SK-N-SH (cell line): ENCODE results near the gene NRN1L. TPM values are rescaled to one million over a fixed set of nuclear protein-coding genes. Genes with fewer than 3 reads are reported as not detected.

ENCODE experiments used
- CTCF ChIA-PET: fragments of 300-600, 350-600 bp; formaldehyde crosslinking; extraction: SDS; loops from one replicate; lab custom pipeline; 2021; lab: Yijun Ruan, JAX
- POLR2A ChIA-PET: fragments of 350-600 bp; sonication (Branson Sonifier 250); formaldehyde crosslinking; extraction: SDS; loops from one replicate; lab custom pipeline; 2020; ENCODE audit warnings: antibody characterized with exemption, inconsistent platforms; lab: Yijun Ruan, JAX
- DNase-seq: peaks from one replicate; pipeline ENCODE4 v3.0.0; 2012
- H2AFZ ChIP-seq: fragments of 200-600 bp; sonication (generic); 2 replicates; pipeline ENCODE4 v1.8.1; 2016; ENCODE audit warnings: antibody characterized with exemption, mild to moderate bottlenecking, low read depth
- H3F3A ChIP-seq: fragments of 200-600 bp; sonication (generic); replicated peaks from 2 replicates; pipeline ENCODE3; 2016; ENCODE audit warnings: antibody characterized with exemption, mild to moderate bottlenecking; ENCODE audit not compliant: insufficient read depth
- H3K27ac ChIP-seq, 2 experiments: fragments of 200-500 bp in 1 of 2; fragments of 200-600 bp in 1 of 2; sonication (Bioruptor generic) in 1 of 2; sonication (generic), shearing (Covaris generic) in 1 of 2; 2 replicates each; pipeline versions ENCODE4 v1.5.1 to v1.6.1; 2014 to 2016; ENCODE audit warnings: low read depth in 2 of 2, inconsistent platforms in 1 of 2, low read length in 1 of 2, mild to moderate bottlenecking in 1 of 2, mixed read lengths in 1 of 2
- H3K27me3 ChIP-seq: fragments of 200-600 bp; sonication (generic), shearing (Covaris generic); 2 replicates; pipeline ENCODE4 v1.6.1; 2016; ENCODE audit warnings: mixed run types; ENCODE audit not compliant: insufficient read depth
- H3K36me3 ChIP-seq, 2 experiments: fragments of 200-500 bp in 1 of 2; fragments of 200-600 bp in 1 of 2; sonication (Bioruptor generic) in 1 of 2; sonication (generic) in 1 of 2; replicated peaks in 1 of 2; 2 replicates each; pipeline versions ENCODE3 to v1.5.1; 2014 to 2016; ENCODE audit warnings: low read length in 1 of 2, mild to moderate bottlenecking in 1 of 2; ENCODE audit not compliant: insufficient read depth in 2 of 2, control insufficient read depth in 1 of 2
- H3K4me1 ChIP-seq, 2 experiments: fragments of 200-500 bp in 1 of 2; fragments of 200-600 bp in 1 of 2; sonication (Bioruptor generic) in 1 of 2; sonication (generic), shearing (Covaris generic) in 1 of 2; 2 replicates each; pipeline versions ENCODE4 v1.5.1 to v1.6.1; 2014 to 2016; ENCODE audit warnings: low read depth in 1 of 2, low read length in 1 of 2, mixed run types in 1 of 2; ENCODE audit not compliant: insufficient read depth in 2 of 2, control insufficient read depth in 1 of 2
- H3K4me2 ChIP-seq: fragments of 200-600 bp; sonication (generic), shearing (Covaris generic); 2 replicates; pipeline ENCODE4 v1.6.1; 2017; ENCODE audit warnings: mixed run types
- H3K4me3 ChIP-seq, 2 experiments: fragments of 200-500 bp in 1 of 2; fragments of 200-600 bp in 1 of 2; sonication (Bioruptor generic) in 1 of 2; sonication (generic), shearing (Covaris generic) in 1 of 2; 2 replicates each; pipeline versions ENCODE4 v1.5.1 to v1.8.1; 2014 to 2016; ENCODE audit warnings: low read depth in 2 of 2, inconsistent platforms in 1 of 2, low read length in 1 of 2, mild to moderate bottlenecking in 1 of 2, mixed read lengths in 1 of 2, moderate library complexity in 1 of 2
- H3K79me2 ChIP-seq: fragments of 200-600 bp; sonication (generic); 2 replicates; pipeline ENCODE4 v1.8.1; 2017; ENCODE audit warnings: mild to moderate bottlenecking; ENCODE audit not compliant: insufficient read depth
- H3K9ac ChIP-seq: fragments of 200-600 bp; sonication (generic); 2 replicates; pipeline ENCODE4 v1.6.1; 2017; ENCODE audit warnings: mixed run types
- H3K9me2 ChIP-seq: fragments of 200-600 bp; sonication (generic); 2 replicates; pipeline ENCODE4 v1.6.1; 2017; ENCODE audit warnings: mixed run types
- H3K9me3 ChIP-seq: fragments of 200-600 bp; sonication (generic); 2 replicates; pipeline ENCODE4 v1.6.1; 2017; ENCODE audit warnings: mixed run types, mild to moderate bottlenecking, moderate library complexity
- H4K20me1 ChIP-seq: fragments of 200-600 bp; sonication (generic); 2 replicates; pipeline ENCODE4 v1.6.1; 2017; ENCODE audit warnings: mild to moderate bottlenecking, mixed run types; ENCODE audit not compliant: insufficient read depth
- CHD2 ChIP-seq: fragments of 150-350 bp; IDR thresholded peaks from 2 replicates; pipeline ENCODE4 v1.6.1; 2018; ENCODE audit warnings: low read length; ENCODE audit not compliant: partially characterized antibody
- CTCF ChIP-seq: fragments of 200-600 bp; sonication (generic); IDR thresholded peaks from 2 replicates; pipeline ENCODE4 v1.6.1; 2017; ENCODE audit warnings: antibody characterized with exemption, mild to moderate bottlenecking, moderate library complexity
- ELF1 ChIP-seq: IDR thresholded peaks from 2 replicates; pipeline ENCODE4 v1.4.0; 2012
- EZH2phosphoT487 ChIP-seq: fragments of 200-600 bp; sonication (generic); IDR thresholded peaks from 2 replicates; pipeline ENCODE4 v1.6.1; 2017; ENCODE audit warnings: low read depth, mixed run types, mild to moderate bottlenecking, antibody characterized with exemption, moderate library complexity, borderline replicate concordance
- FOSL2 ChIP-seq: IDR thresholded peaks from 2 replicates; pipeline ENCODE4 v1.4.0; 2012; ENCODE audit warnings: low read depth, mild to moderate bottlenecking, moderate library complexity, borderline replicate concordance
- FOXJ3 ChIP-seq: sonication (generic); formaldehyde crosslinking; IDR thresholded peaks from 2 replicates; pipeline ENCODE4 v1.5.1; 2020; ENCODE audit warnings: mild to moderate bottlenecking, missing genetic modification reagents
- FOXM1 ChIP-seq: IDR thresholded peaks from 2 replicates; pipeline ENCODE4 v1.4.0; 2012; ENCODE audit warnings: low read depth, mild to moderate bottlenecking
- JUND ChIP-seq: IDR thresholded peaks from 2 replicates; pipeline ENCODE4 v1.4.0; 2012
- MEF2A ChIP-seq: IDR thresholded peaks from 2 replicates; pipeline ENCODE4 v1.4.0; 2012; ENCODE audit warnings: low read depth, borderline replicate concordance
- MXI1 ChIP-seq: IDR thresholded peaks from 2 replicates; pipeline ENCODE4 v1.6.1; 2012; ENCODE audit warnings: mild to moderate bottlenecking, low read depth, low read length, improper control_type of control experiment
- NRF1 ChIP-seq: IDR thresholded peaks from 2 replicates; pipeline ENCODE4 v1.6.1; 2012; ENCODE audit warnings: low read depth, mild to moderate bottlenecking, low read length
- POLR2AphosphoS5 ChIP-seq: IDR thresholded peaks from 2 replicates; pipeline ENCODE4 v1.6.1; 2012; ENCODE audit warnings: low read depth, low read length
- RCOR1 ChIP-seq: fragments of 150-350 bp; IDR thresholded peaks from 2 replicates; pipeline ENCODE4 v1.6.1; 2017; ENCODE audit warnings: antibody characterized with exemption, low read length
- RFX5 ChIP-seq: IDR thresholded peaks from 2 replicates; pipeline ENCODE4 v1.6.1; 2012; ENCODE audit warnings: mild to moderate bottlenecking, improper control_type of control experiment, low read length
- TCF12 ChIP-seq: IDR thresholded peaks from 2 replicates; pipeline ENCODE4 v1.4.0; 2012
- TEAD4 ChIP-seq: IDR thresholded peaks from 2 replicates; pipeline ENCODE4 v1.4.0; 2012; ENCODE audit warnings: mild to moderate bottlenecking, borderline replicate concordance; ENCODE audit not compliant: insufficient read depth
- WGBS: methylation state at CpG from one replicate; pipeline ENCODE4 v1.1.6; 2017; ENCODE audit warnings: low lambda C conversion rate; 5-methylcytosine and 5-hydroxymethylcytosine counted together
- polyA plus RNA-seq, 3 experiments: library from polyadenylated mRNA; depleted of rRNA; stranded (reverse); fragments of >200 nt; gene quantifications; 2 replicates each; pipeline ENCODE4 v1.2.3, GENCODE V29; 2012
- TF ChIP-seq, protein P1 (sequence below): fragments of 150-350 bp; IDR thresholded peaks from 2 replicates; pipeline ENCODE4 v1.6.1; 2016; ENCODE audit warnings: mild to moderate bottlenecking, low read depth, low read length
- TF ChIP-seq, protein P2 (sequence below): IDR thresholded peaks from 2 replicates; pipeline ENCODE4 v1.4.0; 2012; ENCODE audit warnings: low read depth
- TF ChIP-seq, protein P3 (sequence below): IDR thresholded peaks from 2 replicates; pipeline ENCODE4 v1.6.1; 2012; ENCODE audit warnings: mild to moderate bottlenecking, low read depth, low read length, moderate library complexity

Gene NRN1L
- polyA plus RNA-seq, 1 of the 3 experiments (the other 2 are of a cell fraction), result 0.41 TPM

DNA sequence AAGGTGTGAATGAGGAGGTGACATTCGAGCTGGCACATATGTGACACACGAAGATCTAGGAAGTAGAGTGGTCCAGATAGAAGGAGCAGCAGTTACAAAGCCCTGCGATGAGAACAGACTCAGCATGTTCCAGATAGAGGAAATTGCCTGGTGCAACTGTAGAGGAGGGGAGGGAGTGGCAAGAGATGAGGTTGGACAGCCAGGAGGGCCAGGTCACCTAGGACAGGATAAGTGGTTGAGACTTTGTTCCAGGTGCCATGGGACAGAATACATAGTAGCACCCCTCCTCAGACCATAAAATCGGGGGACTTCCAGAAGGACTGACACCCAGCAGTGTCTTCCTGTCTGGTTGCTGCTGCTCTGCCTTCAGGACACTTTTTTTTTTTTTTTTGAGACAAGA lies 26.2 kb upstream of the NRN1L start (continued):
- TF ChIP-seq NRF1 (no peak), MEF2A (no peak)

- WGBS, result 88% methylated on average over 5 of the region's 8 CpGs
- no peaks in the 10 kb centered on the region for H3K9me3 ChIP-seq
- CTCF ChIA-PET, result interaction anchor here (1.2 to 4.5 kb wide), 3 partner anchors 22 to 44 kb away, joined by 5 to 18 read pairs (median 5); no protein-coding TSS in a partner anchor
- TF ChIP-seq FOXJ3 (CRISPR knock-in tag), result no peak
- no peak for TF ChIP-seq FOXM1
- TF ChIP-seq RCOR1, result no peak
- TF ChIP-seq RFX5, result no peak
- TF ChIP-seq JUND, result no peak
- TF ChIP-seq ELF1, result no peak
- TF ChIP-seq, protein P1, sequence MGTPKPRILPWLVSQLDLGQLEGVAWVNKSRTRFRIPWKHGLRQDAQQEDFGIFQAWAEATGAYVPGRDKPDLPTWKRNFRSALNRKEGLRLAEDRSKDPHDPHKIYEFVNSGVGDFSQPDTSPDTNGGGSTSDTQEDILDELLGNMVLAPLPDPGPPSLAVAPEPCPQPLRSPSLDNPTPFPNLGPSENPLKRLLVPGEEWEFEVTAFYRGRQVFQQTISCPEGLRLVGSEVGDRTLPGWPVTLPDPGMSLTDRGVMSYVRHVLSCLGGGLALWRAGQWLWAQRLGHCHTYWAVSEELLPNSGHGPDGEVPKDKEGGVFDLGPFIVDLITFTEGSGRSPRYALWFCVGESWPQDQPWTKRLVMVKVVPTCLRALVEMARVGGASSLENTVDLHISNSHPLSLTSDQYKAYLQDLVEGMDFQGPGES, result no peak
- TF ChIP-seq CHD2, result no peak
- no peak for TF ChIP-seq POLR2AphosphoS5
- TF ChIP-seq, protein P2, sequence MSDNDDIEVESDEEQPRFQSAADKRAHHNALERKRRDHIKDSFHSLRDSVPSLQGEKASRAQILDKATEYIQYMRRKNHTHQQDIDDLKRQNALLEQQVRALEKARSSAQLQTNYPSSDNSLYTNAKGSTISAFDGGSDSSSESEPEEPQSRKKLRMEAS, result no peak
- no peak for TF ChIP-seq TEAD4
- TF ChIP-seq, protein P3, sequence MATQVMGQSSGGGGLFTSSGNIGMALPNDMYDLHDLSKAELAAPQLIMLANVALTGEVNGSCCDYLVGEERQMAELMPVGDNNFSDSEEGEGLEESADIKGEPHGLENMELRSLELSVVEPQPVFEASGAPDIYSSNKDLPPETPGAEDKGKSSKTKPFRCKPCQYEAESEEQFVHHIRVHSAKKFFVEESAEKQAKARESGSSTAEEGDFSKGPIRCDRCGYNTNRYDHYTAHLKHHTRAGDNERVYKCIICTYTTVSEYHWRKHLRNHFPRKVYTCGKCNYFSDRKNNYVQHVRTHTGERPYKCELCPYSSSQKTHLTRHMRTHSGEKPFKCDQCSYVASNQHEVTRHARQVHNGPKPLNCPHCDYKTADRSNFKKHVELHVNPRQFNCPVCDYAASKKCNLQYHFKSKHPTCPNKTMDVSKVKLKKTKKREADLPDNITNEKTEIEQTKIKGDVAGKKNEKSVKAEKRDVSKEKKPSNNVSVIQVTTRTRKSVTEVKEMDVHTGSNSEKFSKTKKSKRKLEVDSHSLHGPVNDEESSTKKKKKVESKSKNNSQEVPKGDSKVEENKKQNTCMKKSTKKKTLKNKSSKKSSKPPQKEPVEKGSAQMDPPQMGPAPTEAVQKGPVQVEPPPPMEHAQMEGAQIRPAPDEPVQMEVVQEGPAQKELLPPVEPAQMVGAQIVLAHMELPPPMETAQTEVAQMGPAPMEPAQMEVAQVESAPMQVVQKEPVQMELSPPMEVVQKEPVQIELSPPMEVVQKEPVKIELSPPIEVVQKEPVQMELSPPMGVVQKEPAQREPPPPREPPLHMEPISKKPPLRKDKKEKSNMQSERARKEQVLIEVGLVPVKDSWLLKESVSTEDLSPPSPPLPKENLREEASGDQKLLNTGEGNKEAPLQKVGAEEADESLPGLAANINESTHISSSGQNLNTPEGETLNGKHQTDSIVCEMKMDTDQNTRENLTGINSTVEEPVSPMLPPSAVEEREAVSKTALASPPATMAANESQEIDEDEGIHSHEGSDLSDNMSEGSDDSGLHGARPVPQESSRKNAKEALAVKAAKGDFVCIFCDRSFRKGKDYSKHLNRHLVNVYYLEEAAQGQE, result no peak
- no peak for TF ChIP-seq CTCF
- no peak for TF ChIP-seq NRF1
- TF ChIP-seq EZH2phosphoT487, result no peak
- TF ChIP-seq MXI1, result no peak
- no peak for TF ChIP-seq TCF12
- TF ChIP-seq FOSL2, result no peak
- no peaks in the 10 kb centered on the region for H3K27me3 ChIP-seq
- no peak overlapping the region for H3K9ac ChIP-seq
- H3K36me3 ChIP-seq, result peaks cover 18 to 22% of the 10 kb centered on the region in 2 experiments
- H2AFZ ChIP-seq, result no peak overlapping the region
- no peak overlapping the region for H3K27ac ChIP-seq
- no peak overlapping the region for H3K4me3 ChIP-seq
- H3F3A ChIP-seq, result peaks cover 14% of the 10 kb centered on the region
- DNase-seq, result no peak
- peaks cover 100% of the 10 kb centered on the region for H3K79me2 ChIP-seq
- H3K4me2 ChIP-seq, result no peak overlapping the region
- POLR2A ChIA-PET, result no interaction called here
- H4K20me1 ChIP-seq, result peaks cover 98% of the 10 kb centered on the region
- peaks cover 2 to 16% of the 10 kb centered on the region in 2 experiments; a peak in 2 of 4 replicates for H3K4me1 ChIP-seq
- H3K9me2 ChIP-seq, result no peaks in the 10 kb centered on the region
Observed at GRCh38 chr16:67860589-67861398, 23.9 kb upstream of the NRN1L start.
